ENCODE results near the gene FAM131B. TPM values are rescaled to one million over a fixed set of nuclear protein-coding genes. Genes with fewer than 3 reads are reported as not detected.

The FAM131B gene
- total and polyA plus RNA-seq, 2 of the 8 experiments (the other 6 are each of a cell fraction or from before 2014, with no cell fraction given) = 23.1 to 38.2 TPM

DNA sequence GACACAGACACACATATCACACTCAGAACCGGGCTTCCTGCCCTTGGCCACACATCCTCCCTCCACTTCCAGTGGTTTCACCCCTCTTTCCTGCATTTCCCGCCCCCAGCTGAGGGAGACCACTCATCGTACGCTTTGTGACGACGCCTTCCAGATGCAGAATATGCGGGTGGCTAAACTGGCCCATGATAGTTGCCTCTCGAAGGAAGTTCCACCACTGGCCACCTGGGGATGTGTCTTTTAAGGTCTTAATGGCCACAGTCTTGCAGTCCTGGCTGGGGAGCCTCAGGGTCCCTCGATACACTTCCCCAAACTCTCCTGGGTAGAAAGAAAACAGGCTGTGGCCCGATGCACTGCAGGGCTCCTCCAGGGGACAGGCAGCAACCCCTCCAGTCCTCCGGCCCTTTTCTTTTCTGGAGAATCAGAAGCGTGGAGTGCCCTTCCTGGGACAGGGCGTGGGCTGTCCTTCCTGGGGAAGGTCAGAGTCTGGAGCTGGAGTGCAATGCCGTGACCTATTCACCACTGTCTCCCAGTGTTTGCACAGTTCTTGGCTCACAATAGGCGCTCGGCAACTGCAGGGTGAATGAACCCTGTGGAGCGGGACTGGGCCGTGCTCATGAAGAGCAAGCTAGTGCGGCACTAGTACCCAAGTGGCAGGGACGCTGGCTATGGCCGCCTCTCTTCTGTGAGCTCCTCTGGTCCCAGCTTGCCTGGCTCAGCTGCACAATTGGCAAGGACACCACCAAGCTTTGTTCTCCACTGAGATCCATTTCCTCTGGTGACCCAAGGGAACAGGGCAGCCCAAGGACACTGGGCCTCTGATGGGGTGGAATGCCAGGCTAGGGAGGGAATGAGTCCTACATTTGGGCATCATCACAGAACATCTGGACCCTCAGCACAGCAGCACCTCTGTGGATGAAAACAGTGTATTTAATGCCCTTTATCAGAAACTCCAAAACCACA, 33.0 kb upstream of the FAM131B start (continued):
- TF ChIP-seq, protein P1, sequence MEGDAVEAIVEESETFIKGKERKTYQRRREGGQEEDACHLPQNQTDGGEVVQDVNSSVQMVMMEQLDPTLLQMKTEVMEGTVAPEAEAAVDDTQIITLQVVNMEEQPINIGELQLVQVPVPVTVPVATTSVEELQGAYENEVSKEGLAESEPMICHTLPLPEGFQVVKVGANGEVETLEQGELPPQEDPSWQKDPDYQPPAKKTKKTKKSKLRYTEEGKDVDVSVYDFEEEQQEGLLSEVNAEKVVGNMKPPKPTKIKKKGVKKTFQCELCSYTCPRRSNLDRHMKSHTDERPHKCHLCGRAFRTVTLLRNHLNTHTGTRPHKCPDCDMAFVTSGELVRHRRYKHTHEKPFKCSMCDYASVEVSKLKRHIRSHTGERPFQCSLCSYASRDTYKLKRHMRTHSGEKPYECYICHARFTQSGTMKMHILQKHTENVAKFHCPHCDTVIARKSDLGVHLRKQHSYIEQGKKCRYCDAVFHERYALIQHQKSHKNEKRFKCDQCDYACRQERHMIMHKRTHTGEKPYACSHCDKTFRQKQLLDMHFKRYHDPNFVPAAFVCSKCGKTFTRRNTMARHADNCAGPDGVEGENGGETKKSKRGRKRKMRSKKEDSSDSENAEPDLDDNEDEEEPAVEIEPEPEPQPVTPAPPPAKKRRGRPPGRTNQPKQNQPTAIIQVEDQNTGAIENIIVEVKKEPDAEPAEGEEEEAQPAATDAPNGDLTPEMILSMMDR (IDR thresholded peaks at IDR 0.05; ENCODE audit: control extremely low read depth in 1 of 3, insufficient read depth in 1 of 3, low read depth in 1 of 3, low read length in 3 of 3) = peak in 2 of 3 experiments; percentile 14 to 24; a peak in 2 of 4 replicates
